Activated T-helper 1 cell treated with Interleukin-2 at 50 U/mL for 16 hours (primary cell): Measurements from ENCODE around the gene AKAP1.

Experiments
- DNase-seq: peaks from one replicate; pipeline ENCODE4 v3.0.0-alpha.2; 2020; ENCODE audit warnings: low read depth

Gene AKAP1

DNA sequence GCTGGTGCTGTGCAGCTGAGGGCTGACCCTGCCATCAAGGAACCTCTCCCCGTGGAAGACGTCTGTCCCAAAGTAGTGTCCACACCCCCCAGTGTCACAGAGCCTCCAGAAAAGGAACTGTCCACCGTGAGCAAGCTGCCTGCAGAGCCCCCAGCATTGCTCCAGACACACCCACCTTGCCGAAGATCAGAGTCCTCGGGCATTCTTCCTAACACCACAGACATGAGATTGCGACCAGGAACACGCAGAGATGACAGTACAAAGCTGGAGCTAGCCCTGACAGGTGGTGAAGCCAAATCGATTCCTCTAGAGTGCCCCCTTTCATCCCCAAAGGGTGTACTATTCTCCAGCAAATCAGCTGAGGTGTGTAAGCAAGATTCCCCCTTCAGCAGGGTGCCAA is 20.5 kb downstream of the AKAP1 start:
- no peak for DNase-seq

DNA sequence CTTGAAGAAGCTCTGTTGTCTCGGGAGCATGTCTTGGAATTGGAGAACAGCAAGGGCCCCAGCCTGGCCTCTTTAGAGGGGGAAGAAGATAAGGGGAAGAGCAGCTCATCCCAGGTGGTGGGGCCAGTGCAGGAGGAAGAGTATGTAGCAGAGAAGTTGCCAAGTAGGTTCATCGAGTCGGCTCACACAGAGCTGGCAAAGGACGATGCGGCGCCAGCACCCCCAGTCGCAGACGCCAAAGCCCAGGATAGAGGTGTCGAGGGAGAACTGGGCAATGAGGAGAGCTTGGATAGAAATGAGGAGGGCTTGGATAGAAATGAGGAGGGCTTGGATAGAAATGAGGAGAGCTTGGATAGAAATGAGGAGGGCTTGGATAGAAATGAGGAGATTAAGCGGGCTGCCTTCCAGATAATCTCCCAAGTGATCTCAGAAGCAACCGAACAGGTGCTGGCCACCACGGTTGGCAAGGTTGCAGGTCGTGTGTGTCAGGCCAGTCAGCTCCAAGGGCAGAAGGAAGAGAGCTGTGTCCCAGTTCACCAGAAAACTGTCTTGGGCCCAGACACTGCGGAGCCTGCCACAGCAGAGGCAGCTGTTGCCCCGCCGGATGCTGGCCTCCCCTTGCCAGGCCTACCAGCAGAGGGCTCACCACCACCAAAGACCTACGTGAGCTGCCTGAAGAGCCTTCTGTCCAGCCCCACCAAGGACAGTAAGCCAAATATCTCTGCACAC is 21.2 kb downstream of the AKAP1 start:
- no peak for DNase-seq

- no peak for DNase-seq
These were observed 21.9 kb downstream of the AKAP1 start for GRCh38 chr17:57106836-57107497.

- no peak for DNase-seq
These were observed 22.6 kb downstream of the AKAP1 start for GRCh38 chr17:57107498-57108101.

DNA sequence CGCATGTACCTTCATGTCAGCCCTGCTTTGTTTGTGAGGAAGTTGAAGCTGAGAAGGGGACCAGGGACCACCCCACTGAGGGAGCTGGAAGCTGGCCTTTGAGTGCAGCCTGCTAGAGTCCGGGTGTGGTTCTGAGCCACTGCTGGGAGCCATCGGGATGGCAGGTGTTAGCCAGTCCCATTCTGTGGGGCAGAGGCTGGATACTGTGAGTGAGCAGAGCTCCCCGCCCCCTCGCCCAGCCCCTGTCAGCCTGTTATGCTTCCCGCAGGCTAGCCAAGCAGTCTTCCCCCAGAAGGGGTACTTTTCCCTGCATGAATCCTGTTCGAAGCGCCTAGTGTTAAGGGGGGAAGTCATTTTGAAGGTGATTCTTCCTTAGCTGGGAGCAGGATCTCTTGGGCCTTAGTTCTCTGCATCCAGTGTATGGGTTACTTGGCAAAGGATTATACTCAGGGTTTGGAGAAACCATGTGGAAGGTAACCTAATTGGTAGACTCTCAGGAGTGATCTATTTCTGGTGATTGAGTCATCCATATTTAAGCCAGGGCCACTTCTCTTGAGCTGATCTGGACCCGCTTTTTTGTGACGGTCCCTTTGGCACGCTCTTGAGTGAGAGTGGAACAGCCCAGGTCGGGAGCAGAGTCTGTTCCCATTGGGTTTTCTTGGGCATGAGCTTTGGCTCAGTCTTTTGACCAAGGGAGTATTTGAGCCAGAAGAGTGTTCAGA is 23.8 kb downstream of the AKAP1 start:
- no peak for DNase-seq

- no peak for DNase-seq
These were observed 24.5 kb downstream of the AKAP1 start for GRCh38 chr17:57109393-57110151.

GRCh38 chr17:57110152-57110542 is 25.1 kb downstream of the AKAP1 start:
- DNase-seq = no peak

DNA sequence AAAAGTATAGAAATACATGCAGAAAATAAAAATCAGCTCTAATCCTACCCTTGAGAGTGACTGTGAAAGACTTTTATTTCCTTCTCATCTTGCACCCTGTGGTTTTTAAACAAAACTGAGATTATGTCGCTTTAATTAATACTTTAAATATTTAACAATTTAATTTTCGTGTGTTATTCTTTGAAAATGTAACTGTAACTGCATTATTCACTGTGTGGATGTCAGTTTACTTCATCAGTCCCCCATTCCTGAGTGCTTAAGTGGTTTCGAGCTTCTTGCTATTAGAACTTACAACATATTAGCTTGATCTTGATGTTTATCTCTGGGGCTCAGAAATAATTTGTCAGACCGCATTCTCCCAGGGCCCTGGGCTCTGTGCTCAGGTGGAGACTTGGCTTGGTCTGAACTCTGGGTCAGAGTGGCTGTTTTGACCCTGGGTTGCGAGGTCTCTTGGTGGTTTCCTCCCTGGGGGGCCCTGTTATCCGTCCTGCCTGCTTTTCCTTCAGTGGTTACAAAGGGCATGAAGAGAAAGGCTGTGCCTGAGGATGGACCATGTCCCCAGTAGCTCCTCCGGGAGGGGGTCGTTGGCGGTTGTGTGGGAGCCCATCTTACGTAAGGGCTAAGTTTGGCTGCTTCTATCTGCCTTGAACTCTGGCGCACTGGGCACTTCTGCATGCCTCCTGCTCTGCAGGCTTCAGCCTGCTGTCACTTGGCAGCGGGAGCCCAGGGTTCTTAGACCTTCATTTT is 25.7 kb downstream of the AKAP1 start:
- DNase-seq = no peak

DNA sequence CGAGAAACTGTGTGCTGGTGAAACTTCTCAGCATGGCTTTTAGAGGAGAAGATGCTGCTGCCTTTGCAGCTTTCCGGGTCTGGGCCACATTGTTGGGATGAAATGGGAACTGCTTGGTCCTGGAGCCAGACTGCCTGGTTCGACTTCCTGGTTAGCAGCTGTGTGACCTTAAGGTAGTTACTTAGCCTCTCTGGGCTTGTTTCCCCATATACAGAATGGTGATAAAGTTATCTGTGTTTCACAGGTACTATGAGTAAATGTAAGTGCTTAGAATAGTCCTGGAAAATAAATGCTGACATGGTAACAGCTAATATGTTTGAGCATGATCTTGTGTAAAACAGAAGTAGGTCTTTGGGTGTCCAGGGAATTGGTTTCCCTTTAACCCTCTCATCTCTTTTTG is 26.3 kb downstream of the AKAP1 start:
- DNase-seq = no peak

- DNase-seq = no peak
These were observed 28.0 kb downstream of the AKAP1 start for GRCh38 chr17:57113011-57113410.

GRCh38 chr17:57113656-57114055 is 28.6 kb downstream of the AKAP1 start:
- no peak for DNase-seq

GRCh38 chr17:57114085-57114673 is 29.1 kb downstream of the AKAP1 start:
- DNase-seq = peak; percentile 31

GRCh38 chr17:57115377-57115776 is 30.3 kb downstream of the AKAP1 start:
- DNase-seq = no peak

- no peak for DNase-seq
These were observed 30.9 kb downstream of the AKAP1 start for GRCh38 chr17:57115916-57116315.

- no peak for DNase-seq
These were observed 32.8 kb downstream of the AKAP1 start for GRCh38 chr17:57117798-57118197.

- no peak for DNase-seq
These were observed 35.8 kb downstream of the AKAP1 start for GRCh38 chr17:57120814-57121213.

DNA sequence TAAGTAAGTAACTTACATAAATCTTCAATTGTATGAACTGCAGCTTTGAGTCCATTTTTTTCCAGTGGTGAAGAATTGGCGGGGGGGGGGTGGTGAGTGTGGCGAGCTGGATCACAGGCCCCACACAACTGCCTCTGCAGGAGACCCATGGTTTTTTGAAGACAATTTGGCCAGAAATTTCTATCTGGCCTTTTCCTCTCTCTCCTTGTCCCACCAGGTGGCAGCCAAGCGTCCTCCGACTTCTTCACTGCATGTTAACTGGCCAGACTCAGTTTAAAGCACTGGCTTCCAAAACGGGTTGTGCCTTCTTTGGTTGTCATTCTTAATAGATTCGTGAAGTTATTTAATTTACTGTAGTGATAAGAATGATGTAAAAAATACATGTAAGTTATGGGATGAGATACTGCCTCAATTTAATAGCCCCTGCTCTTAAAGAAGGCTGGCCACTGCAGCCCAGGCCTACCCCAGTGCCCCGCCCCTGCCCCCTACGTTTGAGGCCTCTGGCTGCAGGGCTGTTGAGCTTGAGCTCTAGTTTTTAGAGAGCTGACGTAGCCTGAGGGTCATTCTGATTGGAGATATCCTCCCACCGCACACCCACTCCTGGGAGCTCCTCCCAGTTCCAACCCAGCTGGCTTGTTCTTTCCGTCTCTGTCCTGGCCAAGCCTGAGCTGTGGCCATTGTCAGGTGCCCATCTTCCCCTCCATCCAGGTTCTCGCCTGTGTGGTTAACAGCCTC is 36.4 kb downstream of the AKAP1 start:
- no peak for DNase-seq

DNA sequence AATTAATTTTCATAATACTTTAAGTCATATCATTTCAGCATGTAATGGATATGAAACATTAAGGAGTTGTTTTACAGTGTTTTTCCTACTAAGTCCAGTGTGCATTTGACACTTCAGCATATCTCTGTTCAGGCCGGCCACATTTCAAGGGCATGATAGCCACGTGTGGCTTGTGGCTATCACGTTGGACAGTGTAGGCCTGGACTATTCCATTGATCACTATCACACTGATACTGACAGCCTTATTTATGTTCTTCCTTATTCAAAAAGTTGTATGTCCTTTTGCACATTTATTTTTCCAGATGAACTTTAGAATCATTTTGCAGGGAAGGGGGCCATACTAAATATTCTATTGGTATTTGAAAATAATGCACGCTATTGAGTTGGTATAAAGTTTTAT is 39.0 kb downstream of the AKAP1 start:
- DNase-seq = no peak

DNA sequence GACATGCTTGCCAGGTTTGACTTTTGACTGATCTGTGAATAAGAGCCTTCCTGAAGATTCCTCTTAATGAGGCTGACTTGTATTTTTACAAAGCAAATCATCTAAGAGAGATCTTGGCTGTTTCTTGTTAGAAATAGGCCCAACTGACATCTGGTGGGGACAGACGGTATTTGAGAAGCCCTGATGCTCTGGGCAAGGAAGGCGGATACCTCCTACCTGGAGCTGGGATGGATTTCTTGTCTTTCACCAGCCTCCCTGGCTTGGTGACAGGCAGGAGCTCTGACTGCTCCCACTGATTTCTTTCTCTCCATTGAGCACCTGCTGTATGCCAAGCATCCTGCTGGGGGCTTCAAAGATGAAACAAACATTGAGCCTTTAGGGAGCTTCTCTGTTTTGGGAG is 40.4 kb downstream of the AKAP1 start:
- no peak for DNase-seq

DNA sequence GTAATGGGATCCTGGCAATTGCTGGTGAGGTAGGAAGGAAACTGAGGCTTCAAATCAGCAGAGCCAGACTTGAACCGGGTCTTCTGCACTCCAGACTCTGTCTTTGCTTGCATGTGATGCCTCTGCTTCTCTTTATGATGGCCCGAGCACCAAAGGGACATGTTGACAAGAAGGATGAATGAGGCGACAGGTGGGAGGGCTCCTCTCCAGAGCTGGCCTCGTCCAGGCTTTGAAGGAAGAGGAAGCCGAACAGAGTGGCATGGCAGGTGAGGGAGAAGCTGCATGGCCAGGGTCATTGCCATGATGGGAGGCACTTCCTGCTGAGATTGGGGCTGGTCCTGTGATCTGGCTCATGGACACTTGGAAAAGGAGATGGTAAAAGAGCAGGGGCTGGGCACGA is 40.8 kb downstream of the AKAP1 start:
- DNase-seq = no peak
